ENCODE measurements around the gene HNRNPLL. TPM values are rescaled to one million over a fixed set of nuclear protein-coding genes. Genes with fewer than 3 reads are reported as not detected.

HNRNPLL gene
- total and polyA plus RNA-seq, 2 of the 8 experiments (the other 6 are each of a cell fraction or from before 2014, with no cell fraction given): 18.6 to 69.3 TPM

DNA sequence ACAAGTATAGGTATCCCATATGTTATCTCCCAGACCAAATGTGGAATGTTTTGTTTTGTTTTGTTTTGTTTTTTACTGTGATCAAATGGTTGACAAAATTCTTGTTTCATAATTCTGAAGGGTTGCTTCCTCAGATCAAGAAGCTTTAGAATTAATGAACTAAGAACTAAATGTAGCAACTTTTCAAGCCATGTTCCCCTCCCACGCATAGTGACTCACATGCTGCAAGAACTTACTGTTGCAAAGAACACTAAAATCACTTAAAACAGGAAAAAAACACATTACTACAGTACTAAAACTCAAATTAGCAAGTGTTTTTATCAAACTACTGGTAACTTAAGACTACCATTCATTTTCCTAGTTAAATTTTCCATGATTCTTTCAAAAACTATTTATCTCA is 30.6 kb downstream of the HNRNPLL start:
- Histone ChIP-seq H2BK120ac (replicated peaks; ENCODE audit: low read depth, low read length) (no peak overlapping the region), H2AK5ac (ENCODE audit: low read depth, low read length) (no peak overlapping the region), H4K20me1 (replicated peaks in 1 of 2; ENCODE audit: control insufficient read depth in 1 of 2, insufficient read depth in 2 of 2, low read length in 2 of 2) (peaks cover 0 to 1% of the 10 kb centered on the region in 2 experiments), H2BK15ac (ENCODE audit: low read length) (no peak overlapping the region), H3K27ac (ENCODE audit: low read depth, low read length) (no peak overlapping the region), H2BK12ac (ENCODE audit: low read depth, low read length) (no peak overlapping the region), H3K4me3 (ENCODE audit: extremely low read depth in 1 of 4, insufficient read depth in 2 of 4, low read depth in 3 of 4, low read length in 4 of 4) (no peak overlapping the region), H4K8ac (ENCODE audit: extremely low read depth, insufficient read depth, low read length) (no peak overlapping the region), H3K4me1 (replicated peaks in 1 of 4; ENCODE audit: control insufficient read depth in 3 of 4, insufficient read depth in 4 of 4, low read length in 3 of 4) (no peaks in the 10 kb centered on the region), H2AFZ (ENCODE audit: low read length) (no peak overlapping the region), H3K36me3 (ENCODE audit: control insufficient read depth in 2 of 4, insufficient read depth in 4 of 4, low read length in 3 of 4) (peaks cover 9 to 80% (median 38%) of the 10 kb centered on the region in 4 experiments), H3K4ac (replicated peaks; ENCODE audit: insufficient read length, low read depth, low read length) (no peak overlapping the region), H3K27me3 (replicated peaks in 1 of 4; ENCODE audit: control insufficient read depth in 3 of 4, extremely low read depth in 1 of 4, insufficient read depth in 3 of 4, low read length in 3 of 4) (no peaks in the 10 kb centered on the region), H3K23me2 (ENCODE audit: low read depth, low read length) (no peaks in the 10 kb centered on the region; the same call in 1 of the 2 replicates), H3K9me3 (ENCODE audit: insufficient read depth in 2 of 2, low read depth in 1 of 2, low read length in 1 of 2) (no peaks in the 10 kb centered on the region), H3K4me2 (ENCODE audit: insufficient read depth in 1 of 2, low read depth in 2 of 2, low read length in 2 of 2) (no peak overlapping the region), H3K79me2 (ENCODE audit: control insufficient read depth in 1 of 2, insufficient read depth in 2 of 2, low read length in 2 of 2) (peaks cover 0 to 4% of the 10 kb centered on the region in 2 experiments; a peak in 1 of 4 replicates), H3K79me1 (ENCODE audit: low read depth, low read length) (no peaks in the 10 kb centered on the region), H3K56ac (replicated peaks; ENCODE audit: insufficient read length, low read depth, low read length) (no peak overlapping the region), H4K91ac (replicated peaks; ENCODE audit: insufficient read length, low read length) (no peak overlapping the region), H3K9ac (replicated peaks in 1 of 4; ENCODE audit: extremely low read depth in 1 of 4, low read depth in 3 of 4, low read length in 3 of 4) (no peak overlapping the region), H2BK5ac (ENCODE audit: low read depth, low read length) (no peak overlapping the region), H2BK20ac (ENCODE audit: low read length) (no peak overlapping the region), H3K18ac (ENCODE audit: extremely low read depth, low read length) (no peak overlapping the region), H3K14ac (ENCODE audit: insufficient read length) (no peak overlapping the region), H3K23ac (ENCODE audit: insufficient read length) (no peak overlapping the region), H4K5ac (ENCODE audit: insufficient read length, low read depth, low read length) (no peak overlapping the region)
- FAIRE-seq: peak; percentile 24
- ChIA-PET CTCF (ENCODE audit: partially characterized antibody) (interaction anchor here (1.3 to 3.6 kb wide), 4 partner anchors 10 to 168 kb away, joined by 3 to 17 read pairs (median 4); no protein-coding TSS in a partner anchor), POLR2A (ENCODE audit: partially characterized antibody) (no interaction called here)
- DNase-seq (ENCODE audit: low read depth in 1 of 2, low spot score in 2 of 2): no peak
- 92% methylated on average over 1 of the region's 1 CpG; no CpG with 5 or more reads in 1 of the 2 experiments for WGBS, 2 experiments (ENCODE audit: extremely low coverage in 1 of 2, insufficient coverage in 1 of 2, insufficient read length in 1 of 2, insufficient replicate concordance in 2 of 2, low coverage in 1 of 2, low lambda C conversion rate in 2 of 2, missing lambda C conversion rate in 1 of 2)
- TF ChIP-seq CHD1 (IDR thresholded peaks at IDR 0.05; ENCODE audit: low read depth, low read length): no peak

All from H1 (cell line).